Fibroblast of lung (primary cell): Measurements from ENCODE around the gene ACOXL. TPM values are rescaled to one million over a fixed set of nuclear protein-coding genes. Genes with fewer than 3 reads are reported as not detected.

Source experiments
- DNase-seq, 2 donors: peaks; one replicate each; pipeline versions ENCODE4 v3.0.0 to v3.0.0-alpha.2; 2010; ENCODE audit warnings: low read depth in 2 of 2
- H2AFZ ChIP-seq: 2 replicates; pipeline ENCODE4 v1.5.1; 2012; ENCODE audit warnings: low read length, control low read depth, inconsistent platforms
- H3K27ac ChIP-seq: 2 replicates; pipeline ENCODE4 v1.5.1; 2011; ENCODE audit warnings: low read length, control low read depth; ENCODE audit not compliant: insufficient read depth
- H3K27me3 ChIP-seq: 2 replicates; pipeline ENCODE4 v1.5.1; 2011; ENCODE audit warnings: mild to moderate bottlenecking, low read length; ENCODE audit not compliant: control insufficient read depth, insufficient read depth
- H3K36me3 ChIP-seq: 2 replicates; pipeline ENCODE4 v1.5.1; 2011; ENCODE audit warnings: low read length; ENCODE audit not compliant: control insufficient read depth, insufficient read depth
- H3K4me1 ChIP-seq: 2 replicates; pipeline ENCODE4 v1.5.1; 2011; ENCODE audit warnings: low read length; ENCODE audit not compliant: control insufficient read depth, insufficient read depth; ENCODE audit errors: extremely low read depth
- H3K4me2 ChIP-seq: 2 replicates; pipeline ENCODE4 v1.5.1; 2011; ENCODE audit warnings: low read length, control low read depth; ENCODE audit not compliant: insufficient read depth; ENCODE audit errors: extremely low read depth
- H3K4me3 ChIP-seq, 4 experiments: fragments of 200-600 bp in 1 of 4; sonication (generic) in 1 of 4; replicated peaks in 1 of 4; 2 replicates each; pipeline ENCODE4 v1.5.1; 2011 to 2016; ENCODE audit warnings: low read length in 4 of 4, low read depth in 3 of 4, mild to moderate bottlenecking in 3 of 4, control low read depth in 2 of 4, inconsistent platforms in 1 of 4, mixed read lengths in 1 of 4; ENCODE audit not compliant: insufficient read depth in 1 of 4; ENCODE audit errors: control extremely low read depth in 1 of 4
- H3K79me2 ChIP-seq: 2 replicates; pipeline ENCODE4 v1.5.1; 2012; ENCODE audit warnings: mild to moderate bottlenecking, low read length, inconsistent platforms; ENCODE audit not compliant: control insufficient read depth, insufficient read depth
- H3K9ac ChIP-seq: 2 replicates; pipeline ENCODE4 v1.5.1; 2011; ENCODE audit warnings: mild to moderate bottlenecking, low read length, control low read depth; ENCODE audit not compliant: insufficient read depth
- H3K9me3 ChIP-seq: 2 replicates; pipeline ENCODE4 v1.5.1; 2012; ENCODE audit warnings: low read depth, low read length; ENCODE audit not compliant: control insufficient read depth, insufficient read depth
- H4K20me1 ChIP-seq: 2 replicates; pipeline ENCODE4 v1.5.1; 2011; ENCODE audit warnings: low read length; ENCODE audit not compliant: control insufficient read depth, insufficient read depth; ENCODE audit errors: extremely low read depth
- EZH2 ChIP-seq: IDR thresholded peaks from 2 replicates; pipeline ENCODE4 v1.5.1; 2012; ENCODE audit warnings: low read length, control low read depth, mild to moderate bottlenecking; ENCODE audit errors: missing control alignments
- polyA plus RNA-seq, 2 donors: library from polyadenylated mRNA; depleted of rRNA in 1 of 2; stranded (reverse) in 1 of 2; unstranded in 1 of 2; fragments of >200 nt; gene quantifications; 2 replicates each; pipeline ENCODE4 v1.2.1, GENCODE V29; 2011 to 2012; ENCODE audit warnings: missing spikeins in 1 of 2
- total RNA-seq: library from RNA; depleted of rRNA; stranded (reverse); fragments of >200 nt; gene quantifications from 2 replicates; pipeline ENCODE4 v1.2.1, GENCODE V29; 2014
- TF ChIP-seq, protein P1 (sequence below), 2 donors: IDR thresholded peaks in 1 of 2; conservative IDR thresholded peaks in 1 of 2; 1 replicate in 1 of 2; 2 replicates in 1 of 2; pipeline ENCODE4 v1.5.1; 2011 to 2012; ENCODE audit warnings: low read length in 2 of 2, control low read depth in 1 of 2, inconsistent platforms in 1 of 2, low read depth in 1 of 2, mild to moderate bottlenecking in 1 of 2

ACOXL gene
- total and polyA plus RNA-seq, 2 donors (not counting 1 experiment from before 2014, with no cell fraction given), result not detected

DNA sequence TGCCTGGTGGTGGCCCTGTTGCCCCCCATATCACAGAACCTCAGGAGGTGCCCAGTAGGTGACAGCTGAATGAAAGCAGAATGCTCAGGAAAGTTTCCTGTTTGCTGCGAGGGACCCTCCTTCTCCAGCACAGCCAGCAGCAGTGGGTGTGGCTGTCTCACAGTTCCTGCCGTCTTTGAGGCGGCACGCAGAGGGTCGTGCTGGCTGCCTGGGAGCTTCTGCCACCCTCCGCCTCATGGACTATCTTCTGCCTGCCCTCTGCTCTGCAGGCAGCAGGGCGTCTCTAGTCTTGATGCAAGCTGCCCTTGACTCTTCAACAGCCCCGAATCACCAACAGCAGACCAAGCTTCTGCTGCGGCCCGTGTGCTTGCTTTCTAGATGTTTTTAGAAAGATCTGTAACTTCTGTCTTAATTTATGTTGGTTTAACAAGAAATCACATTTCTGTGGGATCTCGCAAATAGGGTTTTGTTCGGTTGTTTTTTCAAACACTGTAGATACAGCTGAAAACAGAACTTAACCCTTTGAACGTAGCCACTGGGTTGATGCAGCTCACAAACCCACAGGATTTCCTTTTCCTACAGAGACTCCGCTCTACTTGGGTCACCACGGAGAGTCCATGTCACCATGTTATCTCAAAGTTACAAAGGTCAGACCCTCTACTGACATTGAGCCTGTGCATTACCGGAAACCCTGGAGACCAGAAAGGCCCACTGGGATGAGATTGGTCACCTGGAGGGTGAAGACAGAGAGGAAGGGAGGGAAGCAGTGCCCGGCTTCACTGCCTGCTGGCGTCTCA lies 144.9 kb downstream of the ACOXL start:
- Histone ChIP-seq H2AFZ (no peak overlapping the region), H3K4me1 (no peaks in the 10 kb centered on the region), H3K36me3 (no peaks in the 10 kb centered on the region), H3K27me3 (peaks cover 5% of the 10 kb centered on the region), H3K4me2 (no peak overlapping the region), H3K9ac (no peak overlapping the region), H3K27ac (no peak overlapping the region), H3K79me2 (no peaks in the 10 kb centered on the region), H3K9me3 (no peaks in the 10 kb centered on the region), H3K4me3 (no peak overlapping the region), H4K20me1 (no peaks in the 10 kb centered on the region)
- TF ChIP-seq, protein P1, sequence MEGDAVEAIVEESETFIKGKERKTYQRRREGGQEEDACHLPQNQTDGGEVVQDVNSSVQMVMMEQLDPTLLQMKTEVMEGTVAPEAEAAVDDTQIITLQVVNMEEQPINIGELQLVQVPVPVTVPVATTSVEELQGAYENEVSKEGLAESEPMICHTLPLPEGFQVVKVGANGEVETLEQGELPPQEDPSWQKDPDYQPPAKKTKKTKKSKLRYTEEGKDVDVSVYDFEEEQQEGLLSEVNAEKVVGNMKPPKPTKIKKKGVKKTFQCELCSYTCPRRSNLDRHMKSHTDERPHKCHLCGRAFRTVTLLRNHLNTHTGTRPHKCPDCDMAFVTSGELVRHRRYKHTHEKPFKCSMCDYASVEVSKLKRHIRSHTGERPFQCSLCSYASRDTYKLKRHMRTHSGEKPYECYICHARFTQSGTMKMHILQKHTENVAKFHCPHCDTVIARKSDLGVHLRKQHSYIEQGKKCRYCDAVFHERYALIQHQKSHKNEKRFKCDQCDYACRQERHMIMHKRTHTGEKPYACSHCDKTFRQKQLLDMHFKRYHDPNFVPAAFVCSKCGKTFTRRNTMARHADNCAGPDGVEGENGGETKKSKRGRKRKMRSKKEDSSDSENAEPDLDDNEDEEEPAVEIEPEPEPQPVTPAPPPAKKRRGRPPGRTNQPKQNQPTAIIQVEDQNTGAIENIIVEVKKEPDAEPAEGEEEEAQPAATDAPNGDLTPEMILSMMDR (conservative IDR thresholded peaks at IDR 0.05 in 1 of 2, IDR thresholded peaks at IDR 0.05 in 1 of 2; ENCODE audit: low read depth in 1 of 2, low read length in 2 of 2), result no peak
- TF ChIP-seq EZH2, result no peak
- DNase-seq, result no peak

DNA sequence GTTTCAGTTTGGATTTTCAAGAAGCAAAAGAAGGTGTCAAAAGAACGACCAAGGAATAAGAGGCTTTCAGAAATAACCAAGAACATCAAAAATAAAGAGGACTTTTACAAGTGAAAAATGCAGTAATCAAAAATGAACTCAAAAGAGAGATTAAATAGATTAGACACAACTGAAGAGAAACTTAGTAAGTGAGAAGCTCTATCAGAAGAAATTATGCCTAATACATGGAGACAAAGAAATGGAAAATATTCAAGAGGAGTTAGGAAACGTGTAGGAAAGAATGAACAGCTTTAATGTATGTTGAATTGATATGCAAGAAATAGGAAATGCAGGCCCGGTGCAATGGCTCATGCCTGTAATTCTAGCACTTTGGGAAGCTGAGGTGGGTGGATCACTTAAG lies 145.8 kb downstream of the ACOXL start:
- Histone ChIP-seq H3K79me2 (no peaks in the 10 kb centered on the region), H3K36me3 (no peaks in the 10 kb centered on the region), H3K27ac (no peak overlapping the region), H3K27me3 (peaks cover 3% of the 10 kb centered on the region), H3K9me3 (no peaks in the 10 kb centered on the region), H3K4me3 (no peak overlapping the region), H3K4me1 (no peaks in the 10 kb centered on the region), H3K9ac (no peak overlapping the region), H3K4me2 (no peak overlapping the region), H2AFZ (no peak overlapping the region), H4K20me1 (no peaks in the 10 kb centered on the region)
- TF ChIP-seq, protein P1 (conservative IDR thresholded peaks at IDR 0.05 in 1 of 2, IDR thresholded peaks at IDR 0.05 in 1 of 2; ENCODE audit: low read depth in 1 of 2, low read length in 2 of 2), result no peak
- no peak for TF ChIP-seq EZH2
- no peak for DNase-seq

GRCh38 chr2:110881908-110882307 lies 149.5 kb downstream of the ACOXL start:
- DNase-seq, result no peak
- Histone ChIP-seq H3K4me1 (no peaks in the 10 kb centered on the region), H3K4me2 (no peak overlapping the region), H3K27ac (no peak overlapping the region), H3K4me3 (no peak overlapping the region), H3K9ac (no peak overlapping the region), H2AFZ (no peak overlapping the region), H3K27me3 (peaks cover 3% of the 10 kb centered on the region), H3K9me3 (no peaks in the 10 kb centered on the region), H3K36me3 (no peaks in the 10 kb centered on the region), H3K79me2 (no peaks in the 10 kb centered on the region), H4K20me1 (no peaks in the 10 kb centered on the region)
- TF ChIP-seq, protein P1 (conservative IDR thresholded peaks at IDR 0.05 in 1 of 2, IDR thresholded peaks at IDR 0.05 in 1 of 2; ENCODE audit: low read depth in 1 of 2, low read length in 2 of 2), result no peak
- TF ChIP-seq EZH2, result no peak
